A673 (cell line): Measurements from ENCODE around the gene IGF1. TPM values are rescaled to one million over a fixed set of nuclear protein-coding genes. Genes with fewer than 3 reads are reported as not detected.

Experiments used
- BruUV-seq: library from RNA; stranded (reverse); fragments of 400-500 nt; replicated peaks from 2 replicates; lab custom pipeline; 2021; lab: Mats Ljungman, UMichigan
- CTCF ChIA-PET: fragments of 300-600 bp; sonication (Branson Sonifier 250); formaldehyde crosslinking; loops from one replicate; lab custom pipeline; 2022; ENCODE audit warnings: antibody characterized with exemption; lab: Charles Lee
- POLR2A ChIA-PET: fragments of 300-600 bp; sonication (Branson Sonifier 250); formaldehyde crosslinking; loops from one replicate; lab custom pipeline; 2022; ENCODE audit warnings: antibody characterized with exemption; ENCODE audit not compliant: low non-redundant PET; lab: Charles Lee
- DNase-seq: peaks from one replicate; pipeline ENCODE4 v3.0.0-alpha.2; 2015; ENCODE audit warnings: low spot score
- H3K27ac ChIP-seq: fragments of 200-600 bp; sonication (generic); 2 replicates; pipeline ENCODE4 v1.5.1; 2016; ENCODE audit warnings: mixed run types, low read depth, mild to moderate bottlenecking, mixed read lengths, antibody characterized with exemption, low read length; ENCODE audit not compliant: poor library complexity, severe bottlenecking
- H3K27me3 ChIP-seq: fragments of 200-600 bp; sonication (generic); replicated peaks from 2 replicates; pipeline ENCODE4 v1.6.1; 2017; ENCODE audit warnings: mixed run types, low read depth, mild to moderate bottlenecking, mixed read lengths, antibody characterized with exemption, low read length; ENCODE audit not compliant: insufficient read depth, poor library complexity
- H3K36me3 ChIP-seq: fragments of 200-600 bp; sonication (generic); 2 replicates; pipeline ENCODE4 v1.6.1; 2016; ENCODE audit warnings: mixed run types, mild to moderate bottlenecking, mixed read lengths, antibody characterized with exemption, low read length; ENCODE audit not compliant: insufficient read depth, poor library complexity, severe bottlenecking
- H3K4me1 ChIP-seq: fragments of 200-600 bp; sonication (generic); 2 replicates; pipeline ENCODE4 v1.6.1; 2017; ENCODE audit warnings: mixed run types, mild to moderate bottlenecking, mixed read lengths, antibody characterized with exemption, low read length; ENCODE audit not compliant: insufficient read depth, poor library complexity, severe bottlenecking
- H3K4me3 ChIP-seq: fragments of 200-600 bp; sonication (generic); 2 replicates; pipeline ENCODE4 v1.5.1; 2016; ENCODE audit warnings: low read depth, mixed run types, mild to moderate bottlenecking, mixed read lengths, low read length; ENCODE audit not compliant: poor library complexity, severe bottlenecking
- H3K9me3 ChIP-seq: fragments of 200-600 bp; sonication (generic); 2 replicates; pipeline ENCODE4 v1.6.1; 2016; ENCODE audit warnings: mixed run types, low read depth, mild to moderate bottlenecking, mixed read lengths, antibody characterized with exemption, low read length; ENCODE audit not compliant: poor library complexity, severe bottlenecking
- CTCF ChIP-seq: fragments of 300-800, 200-600 bp; sonication (generic); conservative IDR thresholded peaks from 2 replicates; pipeline ENCODE4 v1.5.1; 2017; ENCODE audit warnings: low read depth, mild to moderate bottlenecking, antibody characterized with exemption, low read length, moderate library complexity, mixed read lengths
- EZH2 ChIP-seq: fragments of 200-600 bp; sonication (generic); IDR thresholded peaks from 2 replicates; pipeline ENCODE4 v1.6.1; 2017; ENCODE audit warnings: borderline replicate concordance, low read depth, mild to moderate bottlenecking, mixed read lengths, antibody characterized with exemption, low read length; ENCODE audit not compliant: poor library complexity, severe bottlenecking
- intact Hi-C: fragments of 100-400 bp; cut with micrococcal nuclease; formaldehyde crosslinking; loops from one replicate; pipeline ENCODE4 v1.10.0; 2022; ENCODE audit not compliant: unreplicated experiment
- total RNA-seq: library from RNA; stranded (reverse); gene quantifications from 2 replicates; pipeline ENCODE4 v1.2.3, GENCODE V29; 2021

Gene IGF1
- total RNA-seq, 1 experiment from 2014 or later = 16.4 TPM

DNA sequence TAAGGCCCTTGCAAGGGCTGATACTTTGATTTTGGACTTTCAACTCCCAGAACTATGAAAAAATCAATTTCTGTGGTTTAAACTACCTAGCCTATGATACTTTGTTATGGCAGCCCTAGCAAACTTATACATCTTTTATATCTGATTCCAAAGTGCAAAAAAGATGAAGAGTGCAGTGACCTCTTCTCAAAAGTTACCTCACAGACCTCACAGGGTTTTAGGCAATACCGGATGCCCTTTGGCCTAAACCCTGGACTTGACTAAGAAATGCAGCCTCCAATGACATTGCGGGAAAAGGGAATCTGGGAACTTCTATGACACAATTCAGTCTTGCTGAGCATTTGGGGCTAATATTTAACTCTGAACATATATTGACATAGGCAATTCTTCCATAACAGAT lies 63.3 kb downstream of the IGF1 start:
- no peak for DNase-seq
- Histone ChIP-seq H3K9me3 (no peaks in the 10 kb centered on the region), H3K27ac (peak overlapping the region; percentile 71), H3K4me3 (no peak overlapping the region), H3K36me3 (no peaks in the 10 kb centered on the region), H3K27me3 (no peaks in the 10 kb centered on the region), H3K4me1 (peaks cover 22% of the 10 kb centered on the region)
- ChIA-PET CTCF (no interaction called here), POLR2A (no interaction called here)
- intact Hi-C loops = no loop called here
- BruUV-seq = no TSS peak
- TF ChIP-seq CTCF (no peak), EZH2 (no peak)

GRCh38 chr12:102415515-102415914 lies 64.8 kb downstream of the IGF1 start:
- no TSS peak for BruUV-seq
- Histone ChIP-seq H3K27me3 (no peaks in the 10 kb centered on the region), H3K4me1 (peaks cover 10% of the 10 kb centered on the region), H3K36me3 (no peaks in the 10 kb centered on the region), H3K9me3 (no peaks in the 10 kb centered on the region), H3K4me3 (no peak overlapping the region), H3K27ac (peak overlapping the region; percentile 71)
- ChIA-PET POLR2A (interaction anchor here (0.6 kb wide), 1 partner anchor 66 kb away, joined by 3 read pairs; no protein-coding TSS in a partner anchor), CTCF (no interaction called here)
- intact Hi-C loops = no loop called here
- TF ChIP-seq CTCF = no peak
- TF ChIP-seq EZH2 = no peak
- DNase-seq = peak; percentile 71

DNA sequence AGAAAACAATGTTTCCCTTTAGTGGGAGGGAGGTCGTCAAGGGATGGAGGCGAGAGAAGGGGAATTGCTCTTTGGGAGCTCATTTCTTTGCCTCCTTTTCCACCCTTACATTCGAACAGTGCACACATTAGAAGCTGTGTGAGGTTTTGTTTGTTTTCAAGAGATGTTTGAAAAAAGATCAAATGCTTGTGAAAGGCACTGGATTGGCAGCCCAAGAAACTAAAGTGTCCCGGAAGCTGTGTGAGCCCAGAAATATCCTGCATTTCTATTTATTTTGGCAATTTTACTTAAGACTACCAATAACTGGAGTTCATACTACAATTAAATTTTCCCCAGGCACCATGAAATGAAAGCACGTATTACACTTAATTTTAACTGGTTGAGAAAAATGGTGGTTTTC lies 67.0 kb downstream of the IGF1 start:
- ChIA-PET CTCF (no interaction called here), POLR2A (no interaction called here)
- H3K27me3 ChIP-seq = no peaks in the 10 kb centered on the region
- H3K36me3 ChIP-seq = no peaks in the 10 kb centered on the region
- H3K27ac ChIP-seq = no peak overlapping the region
- peaks cover 9% of the 10 kb centered on the region for H3K4me1 ChIP-seq
- H3K9me3 ChIP-seq = no peaks in the 10 kb centered on the region
- no peak for DNase-seq
- H3K4me3 ChIP-seq = no peak overlapping the region
- BruUV-seq = no TSS peak
- intact Hi-C loops = no loop called here
- no peak for TF ChIP-seq CTCF
- TF ChIP-seq EZH2 = no peak
